ENCODE results near the gene LY86.

LY86 gene

DNA sequence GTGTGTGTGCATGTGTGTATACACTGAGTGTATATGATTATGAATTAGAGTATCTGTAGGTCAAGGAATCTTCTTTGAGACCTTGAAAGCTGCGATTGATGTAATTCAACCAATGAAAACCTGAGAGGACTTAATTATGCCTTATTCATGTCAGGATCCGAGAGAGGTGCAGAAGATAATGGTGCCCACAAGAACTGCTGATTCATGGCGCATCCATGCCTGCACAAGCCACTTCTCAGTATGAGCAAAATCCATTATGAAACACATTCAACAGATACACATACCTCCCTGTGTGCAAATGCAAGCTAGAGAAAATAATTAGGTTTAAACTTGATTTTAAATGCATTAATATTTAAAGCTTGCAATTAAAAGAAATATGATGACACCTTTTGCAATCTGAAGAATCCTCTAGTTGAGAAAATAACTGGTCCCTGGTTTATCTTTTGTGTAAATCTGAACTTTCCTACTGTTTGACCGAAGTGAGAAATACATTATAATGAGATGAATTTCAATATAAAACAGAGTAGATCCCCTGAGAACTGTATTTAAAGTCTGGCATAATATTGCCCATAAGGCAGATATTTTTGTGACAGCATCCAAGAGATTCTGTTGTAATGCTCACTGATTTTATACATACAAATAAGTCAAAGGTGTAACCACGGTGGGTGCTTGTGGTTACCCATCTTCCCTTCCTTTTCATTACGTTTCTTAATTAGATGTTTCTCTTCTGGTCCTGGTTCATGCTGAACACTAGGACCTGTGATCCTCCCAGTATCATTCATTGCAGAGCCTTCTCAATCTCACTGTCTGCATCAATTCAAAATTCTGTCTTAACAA is 45.6 kb downstream of the LY86 start:
- Histone ChIP-seq H3K4me1 (ENCODE audit: control insufficient read depth in 5 of 5, insufficient read depth in 5 of 5, low read length in 5 of 5) (peaks cover 0 to 26% (median 14%) of the 10 kb centered on the region in 5 donors), H3K9ac (ENCODE audit: low read length in 5 of 5) (no peak overlapping the region), H3K27me3 (ENCODE audit: control insufficient read depth in 5 of 5, insufficient read depth in 4 of 5, low read length in 5 of 5) (no peaks in the 10 kb centered on the region), H3K27ac (ENCODE audit: low read depth, low read length) (no peak overlapping the region), H3K9me3 (ENCODE audit: control insufficient read depth in 5 of 5, low read length in 5 of 5) (no peaks in the 10 kb centered on the region), H3K4me3 (ENCODE audit: low read depth in 1 of 5, low read length in 5 of 5) (no peak overlapping the region), H3K36me3 (ENCODE audit: control insufficient read depth in 5 of 5, insufficient read depth in 5 of 5, low read length in 5 of 5) (no peaks in the 10 kb centered on the region)

DNA sequence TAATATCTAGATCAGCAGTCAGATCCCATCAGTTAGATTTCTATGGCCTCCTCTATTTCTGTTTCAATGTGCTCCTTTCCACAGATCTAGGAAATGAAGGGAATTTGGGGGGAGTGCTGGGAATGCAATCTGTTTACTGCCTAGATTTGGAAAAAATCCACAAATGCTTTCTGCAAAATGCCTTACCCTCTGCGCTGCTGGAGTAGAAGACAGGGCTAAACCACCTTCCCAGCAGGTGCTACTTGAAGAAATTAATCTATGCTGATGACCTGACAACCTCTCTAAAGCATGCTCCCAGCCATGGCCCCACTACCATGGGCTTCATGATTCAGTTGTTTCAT is 46.2 kb downstream of the LY86 start:
- H3K27me3 ChIP-seq (ENCODE audit: control insufficient read depth in 5 of 5, insufficient read depth in 4 of 5, low read length in 5 of 5), result no peaks in the 10 kb centered on the region
- no peak overlapping the region for H3K9ac ChIP-seq (ENCODE audit: low read length in 5 of 5)
- H3K4me1 ChIP-seq (ENCODE audit: control insufficient read depth in 5 of 5, insufficient read depth in 5 of 5, low read length in 5 of 5), result peaks cover 0 to 22% (median 14%) of the 10 kb centered on the region in 5 donors
- no peak overlapping the region for H3K4me3 ChIP-seq (ENCODE audit: low read depth in 1 of 5, low read length in 5 of 5)
- no peak overlapping the region for H3K27ac ChIP-seq (ENCODE audit: low read depth, low read length)
- no peaks in the 10 kb centered on the region for H3K36me3 ChIP-seq (ENCODE audit: control insufficient read depth in 5 of 5, insufficient read depth in 5 of 5, low read length in 5 of 5)
- H3K9me3 ChIP-seq (ENCODE audit: control insufficient read depth in 5 of 5, low read length in 5 of 5), result no peaks in the 10 kb centered on the region

DNA sequence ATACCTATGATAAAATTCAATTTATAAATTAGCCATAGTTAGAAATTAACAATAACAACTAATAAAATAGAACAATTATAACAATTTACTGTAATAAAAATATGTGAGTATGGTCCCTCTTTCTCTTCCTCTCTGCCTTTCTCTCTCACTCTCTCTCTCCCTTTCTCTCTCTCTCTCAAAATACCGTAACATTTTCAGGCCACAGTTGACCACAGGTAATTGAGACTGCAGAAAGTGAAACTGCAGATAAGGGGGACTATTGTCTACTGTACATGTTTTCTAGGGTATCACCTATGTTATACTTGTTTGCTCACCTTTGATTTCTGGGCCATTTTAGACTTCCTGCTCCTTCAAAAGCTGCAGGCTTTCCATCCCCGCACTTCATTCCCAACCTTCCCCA is 46.8 kb downstream of the LY86 start:
- Histone ChIP-seq H3K27ac (ENCODE audit: low read depth, low read length) (no peak overlapping the region), H3K36me3 (ENCODE audit: control insufficient read depth in 5 of 5, insufficient read depth in 5 of 5, low read length in 5 of 5) (no peaks in the 10 kb centered on the region), H3K27me3 (ENCODE audit: control insufficient read depth in 5 of 5, insufficient read depth in 4 of 5, low read length in 5 of 5) (no peaks in the 10 kb centered on the region), H3K9ac (ENCODE audit: low read length in 5 of 5) (no peak overlapping the region), H3K4me3 (ENCODE audit: low read depth in 1 of 5, low read length in 5 of 5) (no peak overlapping the region), H3K9me3 (ENCODE audit: control insufficient read depth in 5 of 5, low read length in 5 of 5) (no peaks in the 10 kb centered on the region), H3K4me1 (ENCODE audit: control insufficient read depth in 5 of 5, insufficient read depth in 5 of 5, low read length in 5 of 5) (peaks cover 0 to 26% (median 14%) of the 10 kb centered on the region in 5 donors)

DNA sequence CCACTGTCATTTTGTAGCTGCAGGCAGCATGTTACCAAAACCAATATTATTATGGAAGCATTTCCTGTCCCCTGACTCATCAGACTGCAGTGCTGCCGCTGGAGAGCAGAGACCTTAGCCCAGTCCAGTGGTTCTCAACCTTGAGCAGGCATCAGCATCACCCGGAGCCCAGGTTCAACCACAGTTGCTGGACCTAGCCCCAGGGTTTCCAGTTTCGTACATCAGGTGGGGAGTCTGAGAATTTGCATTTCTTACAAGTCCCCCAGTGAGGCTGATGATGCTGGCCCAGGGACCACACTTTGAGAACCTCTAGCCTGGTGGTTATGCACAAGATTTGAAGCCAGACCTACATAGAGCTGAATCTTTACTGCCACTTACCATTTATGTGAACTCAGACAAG is 47.3 kb downstream of the LY86 start:
- H3K36me3 ChIP-seq (ENCODE audit: control insufficient read depth in 5 of 5, insufficient read depth in 5 of 5, low read length in 5 of 5), result no peaks in the 10 kb centered on the region
- no peaks in the 10 kb centered on the region for H3K27me3 ChIP-seq (ENCODE audit: control insufficient read depth in 5 of 5, insufficient read depth in 4 of 5, low read length in 5 of 5)
- H3K4me1 ChIP-seq (ENCODE audit: control insufficient read depth in 5 of 5, insufficient read depth in 5 of 5, low read length in 5 of 5), result peaks cover 0 to 26% (median 14%) of the 10 kb centered on the region in 5 donors
- no peak overlapping the region for H3K9ac ChIP-seq (ENCODE audit: low read length in 5 of 5)
- H3K27ac ChIP-seq (ENCODE audit: low read depth, low read length), result no peak overlapping the region
- no peaks in the 10 kb centered on the region for H3K9me3 ChIP-seq (ENCODE audit: control insufficient read depth in 5 of 5, low read length in 5 of 5)
- no peak overlapping the region for H3K4me3 ChIP-seq (ENCODE audit: low read depth in 1 of 5, low read length in 5 of 5)

DNA sequence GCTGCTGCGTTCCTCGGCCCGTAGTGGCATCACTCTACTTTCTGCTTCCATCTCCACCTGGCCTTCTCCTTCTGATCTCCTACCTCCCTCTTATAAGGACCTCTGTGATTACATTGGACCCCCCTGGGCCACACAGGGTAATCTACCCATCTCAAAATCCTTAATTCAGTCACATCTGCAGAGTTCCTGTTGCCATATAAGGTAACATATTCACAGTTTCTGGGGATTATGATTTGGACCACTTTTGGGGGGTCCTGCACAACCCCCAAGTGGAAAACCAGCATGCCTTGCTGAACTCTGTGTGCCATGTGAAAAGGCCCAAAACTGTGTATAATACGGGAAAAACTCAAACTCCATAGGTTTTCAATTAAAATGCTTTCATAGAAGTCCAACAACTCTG is 51.1 kb downstream of the LY86 start:
- Histone ChIP-seq H3K9me3 (ENCODE audit: control insufficient read depth in 5 of 5, low read length in 5 of 5) (no peaks in the 10 kb centered on the region), H3K27ac (ENCODE audit: low read depth, low read length) (peak overlapping the region; percentile 88), H3K4me1 (ENCODE audit: control insufficient read depth in 5 of 5, insufficient read depth in 5 of 5, low read length in 5 of 5) (peaks cover 0 to 26% (median 15%) of the 10 kb centered on the region in 5 donors), H3K4me3 (ENCODE audit: low read depth in 1 of 5, low read length in 5 of 5) (no peak overlapping the region), H3K9ac (ENCODE audit: low read length in 5 of 5) (peak overlapping the region in 2 of 5 donors; percentile 43 to 67), H3K36me3 (ENCODE audit: control insufficient read depth in 5 of 5, insufficient read depth in 5 of 5, low read length in 5 of 5) (no peaks in the 10 kb centered on the region), H3K27me3 (ENCODE audit: control insufficient read depth in 5 of 5, insufficient read depth in 4 of 5, low read length in 5 of 5) (no peaks in the 10 kb centered on the region)

DNA sequence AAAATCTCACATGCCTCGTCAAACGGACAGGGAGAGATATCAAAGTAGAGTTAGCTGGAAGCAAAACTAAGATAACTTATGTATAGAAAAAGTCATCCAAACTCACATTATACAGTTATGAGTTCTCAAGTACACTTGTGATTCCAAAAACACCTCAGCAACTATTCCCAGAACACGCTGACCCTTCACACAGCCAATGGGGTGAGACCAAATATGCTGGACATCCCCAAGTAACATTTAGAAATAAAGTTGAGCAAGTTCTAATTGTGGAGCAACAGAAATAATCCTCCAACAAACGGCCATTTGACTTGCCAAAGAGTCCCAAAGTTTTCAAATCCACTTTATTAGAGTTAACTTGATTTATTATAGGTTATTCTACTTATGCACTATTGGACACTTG is 52.4 kb downstream of the LY86 start:
- H3K9me3 ChIP-seq (ENCODE audit: control insufficient read depth in 5 of 5, low read length in 5 of 5), result no peaks in the 10 kb centered on the region
- H3K27me3 ChIP-seq (ENCODE audit: control insufficient read depth in 5 of 5, insufficient read depth in 4 of 5, low read length in 5 of 5), result no peaks in the 10 kb centered on the region
- no peak overlapping the region for H3K4me3 ChIP-seq (ENCODE audit: low read depth in 1 of 5, low read length in 5 of 5)
- H3K4me1 ChIP-seq (ENCODE audit: control insufficient read depth in 5 of 5, insufficient read depth in 5 of 5, low read length in 5 of 5), result peaks cover 0 to 35% (median 19%) of the 10 kb centered on the region in 5 donors
- H3K27ac ChIP-seq (ENCODE audit: low read depth, low read length), result peak overlapping the region; percentile 88
- H3K36me3 ChIP-seq (ENCODE audit: control insufficient read depth in 5 of 5, insufficient read depth in 5 of 5, low read length in 5 of 5), result no peaks in the 10 kb centered on the region
- H3K9ac ChIP-seq (ENCODE audit: low read length in 5 of 5), result peak overlapping the region in 2 of 5 donors; percentile 43 to 67

DNA sequence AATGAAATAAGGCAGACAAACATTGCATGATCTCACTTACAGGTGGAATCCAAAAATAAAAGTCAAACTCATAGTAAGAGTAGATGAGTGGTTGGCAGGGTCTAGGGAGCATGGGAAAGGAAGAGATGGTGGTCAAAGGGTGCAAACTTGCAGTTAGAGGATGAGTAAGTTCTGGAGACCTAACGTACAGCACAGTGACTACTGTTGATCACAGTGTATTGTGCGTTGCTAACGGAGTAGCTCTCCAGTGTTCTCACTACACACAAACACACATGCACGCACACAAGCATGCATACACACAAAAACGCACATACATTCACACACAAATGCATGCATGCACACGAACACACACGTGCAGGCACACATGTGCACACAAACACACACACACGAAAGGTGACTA is 54.9 kb downstream of the LY86 start:
- peaks cover 0 to 3% (median 0%) of the 10 kb centered on the region in 5 donors for H3K9me3 ChIP-seq (ENCODE audit: control insufficient read depth in 5 of 5, low read length in 5 of 5)
- no peak overlapping the region for H3K9ac ChIP-seq (ENCODE audit: low read length in 5 of 5)
- H3K36me3 ChIP-seq (ENCODE audit: control insufficient read depth in 5 of 5, insufficient read depth in 5 of 5, low read length in 5 of 5), result no peaks in the 10 kb centered on the region
- H3K27me3 ChIP-seq (ENCODE audit: control insufficient read depth in 5 of 5, insufficient read depth in 4 of 5, low read length in 5 of 5), result no peaks in the 10 kb centered on the region
- peaks cover 0 to 36% (median 19%) of the 10 kb centered on the region in 5 donors for H3K4me1 ChIP-seq (ENCODE audit: control insufficient read depth in 5 of 5, insufficient read depth in 5 of 5, low read length in 5 of 5)
- H3K4me3 ChIP-seq (ENCODE audit: low read depth in 1 of 5, low read length in 5 of 5), result no peak overlapping the region
- H3K27ac ChIP-seq (ENCODE audit: low read depth, low read length), result no peak overlapping the region

DNA sequence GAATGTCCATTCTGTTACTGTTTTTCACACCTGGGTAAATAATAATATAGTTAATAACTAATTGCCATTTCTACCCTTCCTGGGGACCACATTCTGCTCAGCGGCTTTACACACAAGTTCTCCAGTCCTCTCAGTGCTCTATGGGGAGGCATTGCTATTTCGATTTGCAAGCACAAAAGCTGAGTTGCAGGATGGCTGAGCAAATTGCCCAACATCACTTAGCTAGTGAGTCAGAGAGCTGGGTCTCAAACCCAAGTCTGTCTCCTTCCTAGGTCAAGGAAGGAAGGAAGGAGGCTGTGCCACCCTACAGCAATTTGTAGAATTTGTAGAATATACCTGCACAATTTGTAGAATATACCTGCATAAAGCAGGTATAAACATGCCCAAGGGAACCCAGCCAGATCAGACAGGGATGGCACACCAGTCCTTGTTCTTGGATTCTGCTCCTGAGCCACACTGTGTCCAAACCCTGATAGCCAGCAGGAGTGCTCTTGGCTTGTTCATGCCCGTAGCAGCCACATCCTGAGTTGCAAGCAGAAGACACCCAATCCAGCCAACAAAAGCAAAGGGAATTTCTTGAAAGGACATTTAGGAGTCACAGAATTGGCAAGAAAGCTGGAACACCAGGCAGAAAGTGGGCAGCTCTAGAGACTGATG is 56.9 kb downstream of the LY86 start:
- Histone ChIP-seq H3K36me3 (ENCODE audit: control insufficient read depth in 5 of 5, insufficient read depth in 5 of 5, low read length in 5 of 5) (no peaks in the 10 kb centered on the region), H3K9me3 (ENCODE audit: control insufficient read depth in 5 of 5, low read length in 5 of 5) (peaks cover 0 to 3% (median 0%) of the 10 kb centered on the region in 5 donors), H3K27ac (ENCODE audit: low read depth, low read length) (no peak overlapping the region), H3K9ac (ENCODE audit: low read length in 5 of 5) (no peak overlapping the region), H3K4me3 (ENCODE audit: low read depth in 1 of 5, low read length in 5 of 5) (no peak overlapping the region), H3K27me3 (ENCODE audit: control insufficient read depth in 5 of 5, insufficient read depth in 4 of 5, low read length in 5 of 5) (no peaks in the 10 kb centered on the region), H3K4me1 (ENCODE audit: control insufficient read depth in 5 of 5, insufficient read depth in 5 of 5, low read length in 5 of 5) (peaks cover 0 to 36% (median 22%) of the 10 kb centered on the region in 5 donors)

DNA sequence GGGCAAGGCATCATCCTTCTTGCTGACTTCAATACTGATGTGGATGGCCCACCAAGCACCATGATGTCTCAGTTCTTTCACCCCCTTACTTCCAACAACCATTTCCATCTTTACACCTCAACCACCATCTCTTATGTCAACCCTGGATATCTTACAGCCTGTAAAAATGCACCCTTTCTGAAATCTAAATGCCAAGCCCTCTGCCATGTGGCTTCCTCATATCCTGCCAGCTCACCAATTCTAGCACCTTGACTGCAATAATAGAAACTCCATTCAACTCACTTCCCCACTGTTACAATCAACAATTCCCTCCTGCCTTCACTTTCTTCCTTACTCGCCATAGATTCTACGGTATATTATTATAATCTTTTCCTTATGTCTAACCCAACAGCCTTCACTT is 57.9 kb downstream of the LY86 start:
- Histone ChIP-seq H3K9me3 (ENCODE audit: control insufficient read depth in 5 of 5, low read length in 5 of 5) (peaks cover 0 to 3% (median 0%) of the 10 kb centered on the region in 5 donors), H3K27me3 (ENCODE audit: control insufficient read depth in 5 of 5, insufficient read depth in 4 of 5, low read length in 5 of 5) (no peaks in the 10 kb centered on the region), H3K4me1 (ENCODE audit: control insufficient read depth in 5 of 5, insufficient read depth in 5 of 5, low read length in 5 of 5) (peaks cover 0 to 33% (median 22%) of the 10 kb centered on the region in 5 donors)

DNA sequence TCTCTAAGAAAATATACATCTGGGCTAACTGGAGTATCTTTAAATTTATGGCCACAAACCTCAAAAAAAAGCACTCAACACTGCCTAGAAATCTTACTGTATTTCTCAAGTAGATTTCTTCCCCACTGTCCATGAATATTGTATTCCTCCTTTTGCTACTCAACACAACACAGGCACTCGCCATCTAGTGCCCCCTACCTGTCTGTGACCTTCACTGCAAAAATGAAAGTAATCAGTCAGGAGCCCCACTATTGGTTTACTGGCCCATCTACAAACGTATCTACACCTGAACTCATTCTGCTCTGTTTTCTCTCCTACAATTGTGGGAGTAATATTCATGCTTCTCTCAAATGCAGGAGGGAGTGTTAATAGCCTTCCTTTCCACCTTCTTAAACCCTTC is 58.3 kb downstream of the LY86 start:
- Histone ChIP-seq H3K9me3 (ENCODE audit: control insufficient read depth in 5 of 5, low read length in 5 of 5) (peaks cover 0 to 3% (median 0%) of the 10 kb centered on the region in 5 donors), H3K4me1 (ENCODE audit: control insufficient read depth in 5 of 5, insufficient read depth in 5 of 5, low read length in 5 of 5) (peaks cover 0 to 29% (median 20%) of the 10 kb centered on the region in 5 donors), H3K4me3 (ENCODE audit: low read depth in 1 of 5, low read length in 5 of 5) (no peak overlapping the region), H3K27ac (ENCODE audit: low read depth, low read length) (no peak overlapping the region), H3K36me3 (ENCODE audit: control insufficient read depth in 5 of 5, insufficient read depth in 5 of 5, low read length in 5 of 5) (no peaks in the 10 kb centered on the region), H3K27me3 (ENCODE audit: control insufficient read depth in 5 of 5, insufficient read depth in 4 of 5, low read length in 5 of 5) (no peaks in the 10 kb centered on the region), H3K9ac (ENCODE audit: low read length in 5 of 5) (no peak overlapping the region)

More for the DNA sequence above, 57.9 kb downstream of the LY86 start:
- Histone ChIP-seq H3K9ac (ENCODE audit: low read length in 5 of 5) (no peak overlapping the region), H3K36me3 (ENCODE audit: control insufficient read depth in 5 of 5, insufficient read depth in 5 of 5, low read length in 5 of 5) (no peaks in the 10 kb centered on the region), H3K4me3 (ENCODE audit: low read depth in 1 of 5, low read length in 5 of 5) (no peak overlapping the region), H3K27ac (ENCODE audit: low read depth, low read length) (no peak overlapping the region)

Measured in subcutaneous abdominal adipose tissue (tissue), 5 donors.